Psoas muscle (tissue), 8 donors: ENCODE results near the gene ATP1B3. TPM values are rescaled to one million over a fixed set of nuclear protein-coding genes. Genes with fewer than 3 reads are reported as not detected.
"Not testable (repeated sequence)": the region's sequence is repeated elsewhere in the genome, so short reads cannot be mapped to it uniquely, and the experiment has no call there.

ENCODE experiments used
- ATAC-seq, 4 donors: fragments of 200-7000 bp; cut with Tn5 transposase; one replicate each; pipeline ENCODE4 v1.9.1; 2020; ENCODE audit warnings: moderate library complexity in 3 of 4, mild to moderate bottlenecking in 2 of 4
- DNase-seq, 2 donors: peaks; one replicate each; pipeline ENCODE4 v3.0.0-alpha.2; 2020
- H3K27ac ChIP-seq: fragments of 200-600 bp; one replicate; pipeline ENCODE4 v1.8.0; 2022
- H3K27me3 ChIP-seq, 3 donors: fragments of 200-600 bp in 1 of 3; one replicate each; pipeline versions ENCODE4 v1.6.1 to v1.8.0; 2013 to 2022; ENCODE audit warnings: low read length in 2 of 3, mild to moderate bottlenecking in 2 of 3, moderate library complexity in 1 of 3; ENCODE audit not compliant: insufficient read depth in 3 of 3
- H3K36me3 ChIP-seq, 2 donors: fragments of 200-600 bp in 1 of 2; one replicate each; pipeline versions ENCODE4 v1.6.1 to v1.8.0; 2013 to 2022; ENCODE audit warnings: low read depth in 1 of 2, mild to moderate bottlenecking in 1 of 2, moderate library complexity in 1 of 2; ENCODE audit not compliant: insufficient read depth in 1 of 2
- H3K4me1 ChIP-seq: fragments of 200-600 bp; one replicate; pipeline ENCODE4 v1.8.0; 2022
- H3K4me3 ChIP-seq: fragments of 200-600 bp; one replicate; pipeline ENCODE4 v1.8.0; 2022; ENCODE audit warnings: mild to moderate bottlenecking
- H3K9me3 ChIP-seq: fragments of 200-600 bp; one replicate; pipeline ENCODE4 v1.8.0; 2022
- WGBS, 3 donors: extraction: QIAGEN DNeasy Blood & Tissue Kit; methylation state at CpG; one replicate each; pipeline versions ENCODE4 v1.1.6 to v1.1.7; 2013; 5-methylcytosine and 5-hydroxymethylcytosine counted together
- intact Hi-C, 2 donors: fragments of 100-400 bp; cut with DNase I; formaldehyde crosslinking; loops; one replicate each; pipeline versions ENCODE4 v1.11.0 to v1.14.2; 2022
- polyA plus RNA-seq, 3 donors: library from polyadenylated mRNA; stranded (reverse); fragments of 200-250 nt; gene quantifications; one replicate each; pipeline ENCODE4 v1.2.3, GENCODE V29; 2013
- total RNA-seq, 4 donors: library from RNA; stranded (reverse); fragmentation: NEBNext Ultra II Directional in 2 of 4; extraction: Animal tissue kit (Norgen Biotek cat#: 25700) in 2 of 4; gene quantifications; one replicate each; pipeline versions ENCODE4 v1.2.1 to v1.2.4, GENCODE V29; 2021 to 2023
- TF ChIP-seq, protein P1 (sequence below): fragments of 200-600 bp; IDR thresholded peaks from one replicate; pipeline ENCODE4 v1.8.0; 2022; ENCODE audit warnings: antibody characterized with exemption
- donor health status: healthy with polysubstance abuse.
- donor health status: DM: no; HTN: no; CAD: no; lungs with moderate emphysema.
- donor health status: Bipolar disorder and iron deficiency.
- donor health status: healthy.
- donor health status: DM: yes; HTN: yes; CAD: no.
- donor health status: DM: no; HTN: no; CAD: no.
- donor health status: DM: no; HTN: no; CAD: no.
- donor health status: DM: yes; HTN: yes; CAD: no.

Gene ATP1B3
- total and polyA plus RNA-seq, 7 donors, result 19.9 to 68.2 (median 36.4) TPM

DNA sequence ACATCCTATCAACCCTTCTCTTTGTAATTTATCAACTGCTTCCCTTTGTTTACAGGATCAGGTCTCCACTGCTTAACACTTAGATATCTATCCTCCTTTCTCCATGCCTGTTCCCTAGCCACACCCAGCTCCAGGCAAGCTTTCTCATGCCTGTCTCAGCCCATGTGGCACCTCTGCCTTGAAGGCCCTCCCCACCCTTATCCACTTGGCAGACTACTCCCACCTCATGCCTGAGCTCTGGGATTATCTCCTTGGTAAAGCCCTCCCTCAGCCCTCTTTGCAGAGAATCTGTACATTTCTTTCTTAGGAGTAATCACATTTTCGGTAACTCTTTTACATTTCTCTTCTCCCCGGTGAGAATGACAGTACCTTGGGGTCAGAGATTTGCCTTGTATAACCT, 96.0 kb downstream of the ATP1B3 start:
- H3K36me3 ChIP-seq, result peaks cover 0 to 39% of the 10 kb centered on the region in 2 donors
- WGBS, 3 donors, result 91 to 95% (median 93%) methylated on average over 2 of the region's 2 CpGs
- intact Hi-C loops, result no loop called here
- H3K27me3 ChIP-seq, result no peaks in the 10 kb centered on the region
- no peak overlapping the region for H3K27ac ChIP-seq
- no peak for DNase-seq
- H3K4me1 ChIP-seq, result no peaks in the 10 kb centered on the region
- ATAC-seq, result no peak
- no peak overlapping the region for H3K4me3 ChIP-seq
- H3K9me3 ChIP-seq, result no peaks in the 10 kb centered on the region
- TF ChIP-seq, protein P1, sequence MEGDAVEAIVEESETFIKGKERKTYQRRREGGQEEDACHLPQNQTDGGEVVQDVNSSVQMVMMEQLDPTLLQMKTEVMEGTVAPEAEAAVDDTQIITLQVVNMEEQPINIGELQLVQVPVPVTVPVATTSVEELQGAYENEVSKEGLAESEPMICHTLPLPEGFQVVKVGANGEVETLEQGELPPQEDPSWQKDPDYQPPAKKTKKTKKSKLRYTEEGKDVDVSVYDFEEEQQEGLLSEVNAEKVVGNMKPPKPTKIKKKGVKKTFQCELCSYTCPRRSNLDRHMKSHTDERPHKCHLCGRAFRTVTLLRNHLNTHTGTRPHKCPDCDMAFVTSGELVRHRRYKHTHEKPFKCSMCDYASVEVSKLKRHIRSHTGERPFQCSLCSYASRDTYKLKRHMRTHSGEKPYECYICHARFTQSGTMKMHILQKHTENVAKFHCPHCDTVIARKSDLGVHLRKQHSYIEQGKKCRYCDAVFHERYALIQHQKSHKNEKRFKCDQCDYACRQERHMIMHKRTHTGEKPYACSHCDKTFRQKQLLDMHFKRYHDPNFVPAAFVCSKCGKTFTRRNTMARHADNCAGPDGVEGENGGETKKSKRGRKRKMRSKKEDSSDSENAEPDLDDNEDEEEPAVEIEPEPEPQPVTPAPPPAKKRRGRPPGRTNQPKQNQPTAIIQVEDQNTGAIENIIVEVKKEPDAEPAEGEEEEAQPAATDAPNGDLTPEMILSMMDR, result no peak

GRCh38 chr3:141974777-141975176, 98.3 kb downstream of the ATP1B3 start:
- H3K27ac ChIP-seq, H3K4me3 ChIP-seq, H3K4me1 ChIP-seq, ATAC-seq, DNase-seq, H3K9me3 ChIP-seq, intact Hi-C loops, H3K27me3 ChIP-seq: not testable (repeated sequence)
- WGBS, 3 donors, result 96 to 97% (median 96%) methylated on average over 8 of the region's 8 CpGs
- H3K36me3 ChIP-seq, result peaks cover 0 to 43% of the 10 kb centered on the region in 2 donors

Other genes with a start within 250 kb of the ATP1B3 start
- 100 to 1,000 TPM in 3 of 4 donors, 10 to 100 TPM in 1; 95.1 to 123 (median 110) TPM for gene RNF7, start 138.3 kb upstream of the ATP1B3 start, total RNA-seq
- gene RNF7, start 138.3 kb upstream of the ATP1B3 start, polyA plus RNA-seq, result 100 to 1,000 TPM in 2 of 3 donors, 10 to 100 TPM in 1; 87.1 to 191 (median 114) TPM
- gene GRK7, start 113.2 kb upstream of the ATP1B3 start, total RNA-seq, result under 1 TPM in 1 of 4 donors, not detected in 3; 0.16 TPM
- under 1 TPM; 0.04 to 0.64 (median 0.07) TPM for gene GRK7, start 113.2 kb upstream of the ATP1B3 start, polyA plus RNA-seq